ENCODE results near the gene PITPNM1.

The PITPNM1 gene

GRCh38 chr11:67491276-67492068, 13.7 kb downstream of the PITPNM1 start (continued):
- no peak for TF ChIP-seq TCF4 (CRISPR knock-in tag; IDR thresholded peaks at IDR 0.05; ENCODE audit: borderline replicate concordance)
- no peak for TF ChIP-seq ZNF70 (CRISPR knock-in tag; IDR thresholded peaks at IDR 0.05)

GRCh38 chr11:67490727-67491065, 14.5 kb downstream of the PITPNM1 start:
- TF ChIP-seq SNAI2 (CRISPR knock-in tag; IDR thresholded peaks at IDR 0.05) (no peak), ZC3H10 (CRISPR knock-in tag; IDR thresholded peaks at IDR 0.05) (no peak), CSDC2 (CRISPR knock-in tag; IDR thresholded peaks at IDR 0.05) (no peak), PPARA (CRISPR knock-in tag; IDR thresholded peaks at IDR 0.05; ENCODE audit: borderline replicate concordance) (no peak)
- no peak for ATAC-seq

GRCh38 chr11:67489885-67490726, 15.1 kb downstream of the PITPNM1 start:
- ATAC-seq = no peak; the same call in 2 of the 3 replicates
- TF ChIP-seq RARB (CRISPR knock-in tag; IDR thresholded peaks at IDR 0.05) = no peak
- TF ChIP-seq PATZ1 (CRISPR knock-in tag; IDR thresholded peaks at IDR 0.05; ENCODE audit: borderline replicate concordance) = no peak
- no peak for TF ChIP-seq OSR1 (CRISPR knock-in tag; IDR thresholded peaks at IDR 0.05)
- no peak for TF ChIP-seq ZNF8 (CRISPR knock-in tag; IDR thresholded peaks at IDR 0.05)
- TF ChIP-seq ZFP30 (CRISPR knock-in tag; IDR thresholded peaks at IDR 0.05) = no peak
- no peak for TF ChIP-seq TOX (CRISPR knock-in tag; IDR thresholded peaks at IDR 0.05; ENCODE audit: borderline replicate concordance)
- no peak for TF ChIP-seq ZFP3 (CRISPR knock-in tag; IDR thresholded peaks at IDR 0.05)
- no peak for TF ChIP-seq ESRRG (CRISPR knock-in tag; IDR thresholded peaks at IDR 0.05)
- TF ChIP-seq CSRNP3 (CRISPR knock-in tag; IDR thresholded peaks at IDR 0.05) = no peak
- TF ChIP-seq TSHZ2 (CRISPR knock-in tag; IDR thresholded peaks at IDR 0.05) = no peak
- no peak for TF ChIP-seq BACH2 (CRISPR knock-in tag; IDR thresholded peaks at IDR 0.05; ENCODE audit: borderline replicate concordance)

- no peak for ATAC-seq
- no peak for TF ChIP-seq POU6F1 (CRISPR knock-in tag; IDR thresholded peaks at IDR 0.05; ENCODE audit: borderline replicate concordance, low read depth)
- TF ChIP-seq TCF4 (CRISPR knock-in tag; IDR thresholded peaks at IDR 0.05; ENCODE audit: borderline replicate concordance) = no peak
- TF ChIP-seq SNAI2 (CRISPR knock-in tag; IDR thresholded peaks at IDR 0.05) = no peak
- TF ChIP-seq BACH2 (CRISPR knock-in tag; IDR thresholded peaks at IDR 0.05; ENCODE audit: borderline replicate concordance) = no peak
- no peak for TF ChIP-seq ARNTL (CRISPR knock-in tag; IDR thresholded peaks at IDR 0.05; ENCODE audit: borderline replicate concordance, low read depth)
- TF ChIP-seq PPARA (CRISPR knock-in tag; IDR thresholded peaks at IDR 0.05; ENCODE audit: borderline replicate concordance) = no peak
- no peak for TF ChIP-seq ISL1 (CRISPR knock-in tag; IDR thresholded peaks at IDR 0.05)
- no peak for TF ChIP-seq CREB5 (CRISPR knock-in tag; IDR thresholded peaks at IDR 0.05; ENCODE audit: low read depth)
- no peak for TF ChIP-seq ZNF8 (CRISPR knock-in tag; IDR thresholded peaks at IDR 0.05)
- TF ChIP-seq ZFP30 (CRISPR knock-in tag; IDR thresholded peaks at IDR 0.05) = no peak
- TF ChIP-seq OSR1 (CRISPR knock-in tag; IDR thresholded peaks at IDR 0.05) = no peak
Measured at GRCh38 chr11:67489203-67489884, 15.8 kb downstream of the PITPNM1 start.
